ENCODE measurements around the gene UXS1. TPM values are rescaled to one million over a fixed set of nuclear protein-coding genes. Genes with fewer than 3 reads are reported as not detected.

The UXS1 gene
- total and polyA plus RNA-seq, 11 donors = 11.0 to 36.9 (median 30.9) TPM

DNA sequence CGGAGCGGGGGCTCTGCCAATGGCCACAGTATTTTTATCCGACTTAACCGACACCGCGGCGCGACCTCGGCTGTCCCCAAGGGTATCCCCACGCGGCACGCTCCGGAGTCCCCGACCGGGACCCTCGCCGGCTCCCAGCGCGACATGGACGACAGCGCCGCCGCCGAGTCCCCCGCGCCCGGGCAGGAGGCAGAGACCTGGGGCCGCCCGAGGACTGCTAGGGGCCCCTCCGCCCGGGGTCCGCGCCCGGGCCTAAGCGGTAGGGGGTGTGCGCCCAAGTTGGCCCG, 468 bp downstream of the UXS1 start:
- Histone ChIP-seq H3K9me3 (no peaks in the 10 kb centered on the region), H3K27me3 (no peaks in the 10 kb centered on the region), H3K36me3 (no peaks in the 10 kb centered on the region), H3K4me3 (peak overlapping the region; percentile 83 to 98 (median 92)), H3K4me1 (peaks cover 0 to 44% (median 13%) of the 10 kb centered on the region in 12 donors), H3K27ac (peak overlapping the region in 11 of 12 donors; percentile 72 to 88 (median 83))
- DNase-seq (peak in 2 of 5 donors; percentile 27 to 45), ATAC-seq (peak in 1 of 4 donors; percentile 9)
- WGBS, 4 donors = 0 to 1% (median 0%) methylated on average over 15 to 37 of the region's 37 CpGs
- TF ChIP-seq CTCF (IDR thresholded peaks at IDR 0.05) (no peak), POLR2A (IDR thresholded peaks at IDR 0.05) (no peak)
- intact Hi-C loops (cut with DNase I) = loop anchor here in 4 of 10 donors (5.0 to 10.0 kb wide), 4 partner anchors 76 to 89 kb away; no protein-coding TSS in a partner anchor

- peak overlapping the region in 10 of 12 donors; percentile 73 to 88 (median 84) for H3K27ac ChIP-seq
- WGBS, 4 donors = 3 to 4% (median 3%) methylated on average over 25 to 30 of the region's 30 CpGs
- DNase-seq = peak; percentile 28 to 67 (median 35)
- peaks cover 0 to 50% (median 14%) of the 10 kb centered on the region in 12 donors for H3K4me1 ChIP-seq
- H3K9me3 ChIP-seq = no peaks in the 10 kb centered on the region
- H3K27me3 ChIP-seq = no peaks in the 10 kb centered on the region
- TF ChIP-seq CTCF (IDR thresholded peaks at IDR 0.05) (no peak), POLR2A (IDR thresholded peaks at IDR 0.05) (no peak)
- H3K36me3 ChIP-seq = no peaks in the 10 kb centered on the region
- peak in 2 of 4 donors; percentile 27 to 30 for ATAC-seq
- H3K4me3 ChIP-seq = peak overlapping the region; percentile 83 to 98 (median 92)
- intact Hi-C loops (cut with DNase I) = loop anchor here in 4 of 10 donors (5.0 to 10.0 kb wide), 4 partner anchors 76 to 88 kb away; no protein-coding TSS in a partner anchor
These were observed 1.1 kb downstream of the UXS1 start for GRCh38 chr2:106192752-106193689.

DNA sequence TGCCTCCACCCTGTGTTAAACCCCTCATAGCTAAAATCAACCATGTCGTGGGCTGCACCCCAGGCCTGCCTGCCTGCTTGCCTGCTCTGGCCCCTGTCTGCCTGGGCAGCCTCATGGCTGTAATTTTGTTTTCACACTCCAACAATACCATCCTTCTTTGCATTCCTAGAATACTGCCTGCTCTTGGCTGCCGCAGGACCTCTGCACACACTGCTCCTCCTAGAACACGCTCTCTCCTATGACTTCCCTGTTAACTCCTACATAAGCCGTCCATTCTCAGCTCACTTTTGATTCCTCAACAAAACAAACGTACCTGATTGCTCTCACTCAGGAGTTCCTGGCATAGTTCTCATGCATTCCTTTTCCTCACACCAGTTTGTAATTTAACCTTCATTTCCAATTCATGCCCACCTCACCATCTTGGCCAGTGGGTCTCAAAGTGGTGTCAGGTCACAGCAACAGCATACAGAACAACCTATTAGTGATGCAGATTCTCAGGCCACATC, 2.5 kb downstream of the UXS1 start:
- no peaks in the 10 kb centered on the region for H3K27me3 ChIP-seq
- TF ChIP-seq CTCF (IDR thresholded peaks at IDR 0.05) = no peak
- no peak for TF ChIP-seq POLR2A (IDR thresholded peaks at IDR 0.05)
- 79 to 93% (median 87%) methylated on average over 5 of the region's 5 CpGs for WGBS, 4 donors
- ATAC-seq = no peak
- no peak for DNase-seq
- H3K27ac ChIP-seq = no peak overlapping the region
- no peaks in the 10 kb centered on the region for H3K9me3 ChIP-seq
- intact Hi-C loops (cut with DNase I) = loop anchor here in 4 of 10 donors (5.0 to 10.0 kb wide), 4 partner anchors 74 to 87 kb away; no protein-coding TSS in a partner anchor
- peaks cover 0 to 61% (median 12%) of the 10 kb centered on the region in 12 donors for H3K4me1 ChIP-seq
- no peaks in the 10 kb centered on the region for H3K36me3 ChIP-seq
- H3K4me3 ChIP-seq = no peak overlapping the region

All from heart left ventricle (tissue), 16 donors.